Mesodermal cell (in vitro differentiated cells): Measurements from ENCODE around the gene NBAS.

Experiments
- H3K27ac ChIP-seq: 2 replicates; pipeline ENCODE4 v1.7.0; 2013; ENCODE audit warnings: mild to moderate bottlenecking, low read depth, low read length, moderate library complexity; ENCODE audit not compliant: severe bottlenecking
- H3K36me3 ChIP-seq: 2 replicates; pipeline ENCODE4 v1.7.1; 2013; ENCODE audit warnings: mild to moderate bottlenecking, low read length, moderate library complexity; ENCODE audit not compliant: control insufficient read depth, insufficient read depth
- H3K4me1 ChIP-seq: one replicate; pipeline ENCODE4 v1.7.1; 2013; ENCODE audit warnings: mild to moderate bottlenecking, low read length; ENCODE audit not compliant: insufficient read depth, control insufficient read depth, poor library complexity, severe bottlenecking
- H3K4me3 ChIP-seq: 2 replicates; pipeline ENCODE4 v1.7.0; 2013; ENCODE audit warnings: low read length, control low read depth, mild to moderate bottlenecking; ENCODE audit not compliant: insufficient read depth, poor library complexity, severe bottlenecking; ENCODE audit errors: extremely low read depth
- H3K9me3 ChIP-seq: 2 replicates; pipeline ENCODE4 v1.7.1; 2013; ENCODE audit warnings: mild to moderate bottlenecking, low read length, moderate library complexity; ENCODE audit not compliant: control insufficient read depth
- WGBS, 2 experiments: methylation state at CpG; one replicate each; pipeline ENCODE4 v1.1.5; 2013; ENCODE audit warnings: missing lambda C conversion rate in 2 of 2; ENCODE audit not compliant: insufficient coverage in 2 of 2; 5-methylcytosine and 5-hydroxymethylcytosine counted together

Gene NBAS

GRCh38 chr2:15602393-15602792, 41.3 kb upstream of the NBAS start:
- H3K4me3 ChIP-seq = no peak overlapping the region
- H3K9me3 ChIP-seq = no peaks in the 10 kb centered on the region
- H3K27ac ChIP-seq = no peak overlapping the region
- no peaks in the 10 kb centered on the region for H3K4me1 ChIP-seq
- 95 to 98% methylated on average over 8 of the region's 8 CpGs for WGBS, 2 experiments
- H3K36me3 ChIP-seq = peaks cover 89% of the 10 kb centered on the region

- H3K27ac ChIP-seq = no peak overlapping the region
- H3K9me3 ChIP-seq = no peaks in the 10 kb centered on the region
- H3K4me3 ChIP-seq = no peak overlapping the region
- peaks cover 87% of the 10 kb centered on the region for H3K36me3 ChIP-seq
- no CpG with 5 or more reads among the region's 1 CpG for WGBS, 2 experiments
- H3K4me1 ChIP-seq = no peaks in the 10 kb centered on the region
These were observed 40.5 kb upstream of the NBAS start for GRCh38 chr2:15601681-15602080.

GRCh38 chr2:15599994-15600393, 38.9 kb upstream of the NBAS start:
- no peaks in the 10 kb centered on the region for H3K9me3 ChIP-seq
- H3K36me3 ChIP-seq = peaks cover 87% of the 10 kb centered on the region
- H3K27ac ChIP-seq = no peak overlapping the region
- H3K4me1 ChIP-seq = no peaks in the 10 kb centered on the region
- no peak overlapping the region for H3K4me3 ChIP-seq
- 100% methylated on average over 1 of the region's 1 CpG for WGBS, 2 experiments

GRCh38 chr2:15596968-15597367, 35.8 kb upstream of the NBAS start:
- H3K36me3 ChIP-seq = peaks cover 66% of the 10 kb centered on the region
- WGBS, 2 experiments = 100% methylated on average over 1 of the region's 4 CpGs; no CpG with 5 or more reads in 1 of the 2 experiments
- H3K27ac ChIP-seq = no peak overlapping the region
- H3K4me3 ChIP-seq = no peak overlapping the region
- no peaks in the 10 kb centered on the region for H3K9me3 ChIP-seq
- H3K4me1 ChIP-seq = peaks cover 11% of the 10 kb centered on the region

- no peaks in the 10 kb centered on the region for H3K9me3 ChIP-seq
- no peak overlapping the region for H3K27ac ChIP-seq
- no peak overlapping the region for H3K4me3 ChIP-seq
- WGBS, 2 experiments = 93 to 100% methylated on average over 2 of the region's 2 CpGs
- peaks cover 60% of the 10 kb centered on the region for H3K36me3 ChIP-seq
- peaks cover 11% of the 10 kb centered on the region for H3K4me1 ChIP-seq
These were observed 35.2 kb upstream of the NBAS start for GRCh38 chr2:15596350-15596749.

GRCh38 chr2:15595936-15596335, 34.8 kb upstream of the NBAS start:
- WGBS, 2 experiments = 93 to 100% methylated on average over 3 of the region's 4 CpGs
- no peak overlapping the region for H3K4me3 ChIP-seq
- peaks cover 56% of the 10 kb centered on the region for H3K36me3 ChIP-seq
- no peaks in the 10 kb centered on the region for H3K9me3 ChIP-seq
- no peak overlapping the region for H3K27ac ChIP-seq
- H3K4me1 ChIP-seq = peaks cover 13% of the 10 kb centered on the region

GRCh38 chr2:15595342-15595905, 34.3 kb upstream of the NBAS start:
- peaks cover 50% of the 10 kb centered on the region for H3K36me3 ChIP-seq

GRCh38 chr2:15594291-15595256, 33.4 kb upstream of the NBAS start:
- H3K27ac ChIP-seq = no peak overlapping the region
- WGBS, 2 experiments = 86 to 100% methylated on average over 2 to 3 of the region's 5 CpGs
- peaks cover 44% of the 10 kb centered on the region for H3K36me3 ChIP-seq

More at GRCh38 chr2:15595342-15595905, 34.3 kb upstream of the NBAS start:
- H3K4me1 ChIP-seq = peaks cover 19% of the 10 kb centered on the region
- no peak overlapping the region for H3K4me3 ChIP-seq
- no peaks in the 10 kb centered on the region for H3K9me3 ChIP-seq
- no peak overlapping the region for H3K27ac ChIP-seq
- 96 to 100% methylated on average over 2 of the region's 6 CpGs for WGBS, 2 experiments

GRCh38 chr2:15593327-15593705, 32.2 kb upstream of the NBAS start:
- 100% methylated on average over 1 to 2 of the region's 3 CpGs for WGBS, 2 experiments
- H3K4me3 ChIP-seq = peak overlapping the region; percentile 76
- H3K36me3 ChIP-seq = peaks cover 34% of the 10 kb centered on the region
- no peaks in the 10 kb centered on the region for H3K9me3 ChIP-seq
- peaks cover 20% of the 10 kb centered on the region for H3K4me1 ChIP-seq
- no peak overlapping the region for H3K27ac ChIP-seq

More at GRCh38 chr2:15594291-15595256, 33.4 kb upstream of the NBAS start:
- peaks cover 20% of the 10 kb centered on the region for H3K4me1 ChIP-seq
- no peaks in the 10 kb centered on the region for H3K9me3 ChIP-seq
- no peak overlapping the region for H3K4me3 ChIP-seq

- Histone ChIP-seq H3K27ac (peak within 1 kb of the TSS; percentile 92), H3K4me3 (peak within 1 kb of the TSS; percentile 76), H3K9me3 (no peaks in the 10 kb centered on the region), H3K36me3 (peaks cover 24% of the 10 kb centered on the region), H3K4me1 (peaks cover 20% of the 10 kb centered on the region)
- 0% methylated on average over 52 to 53 of the region's 68 CpGs for WGBS, 2 experiments
These were observed 30.7 kb upstream of the NBAS start, which contains the start of gene DDX1 for GRCh38 chr2:15591692-15592463. DDX1 (plus strand) TSS chr2:15591868; CDS start chr2:15591934, 66 bp downstream.
